Endodermal cell (in vitro differentiated cells): ENCODE measurements around the gene TMPRSS9. TPM values are rescaled to one million over a fixed set of nuclear protein-coding genes. Genes with fewer than 3 reads are reported as not detected.

Experiments used
- DNase-seq: peaks from one replicate; pipeline ENCODE4 v3.0.0-alpha.2; 2017
- H3K27ac ChIP-seq: 2 replicates; pipeline ENCODE4 v1.5.1; 2013; ENCODE audit warnings: mild to moderate bottlenecking, low read depth, low read length, moderate library complexity
- H3K27me3 ChIP-seq: 2 replicates; pipeline ENCODE4 v1.6.1; 2013; ENCODE audit warnings: mild to moderate bottlenecking, low read length, moderate library complexity; ENCODE audit not compliant: insufficient read depth, control insufficient read depth, poor library complexity, severe bottlenecking
- H3K36me3 ChIP-seq: 2 replicates; pipeline ENCODE4 v1.7.0; 2013; ENCODE audit warnings: mild to moderate bottlenecking, low read length, moderate library complexity; ENCODE audit not compliant: control insufficient read depth, insufficient read depth
- H3K4me1 ChIP-seq: one replicate; pipeline ENCODE4 v1.7.0; 2013; ENCODE audit warnings: low read length; ENCODE audit not compliant: control insufficient read depth, insufficient read depth
- H3K4me3 ChIP-seq: 2 replicates; pipeline ENCODE4 v1.5.1; 2013; ENCODE audit warnings: mild to moderate bottlenecking, low read length, moderate library complexity
- H3K9ac ChIP-seq: 2 replicates; pipeline ENCODE4 v1.6.1; 2013; ENCODE audit warnings: mild to moderate bottlenecking, low read length, moderate library complexity; ENCODE audit not compliant: poor library complexity, severe bottlenecking; ENCODE audit errors: extremely low read depth
- H3K9me3 ChIP-seq: 2 replicates; pipeline ENCODE4 v1.6.1; 2013; ENCODE audit warnings: mild to moderate bottlenecking, low read length, moderate library complexity; ENCODE audit not compliant: control insufficient read depth
- H3K27ac Mint-ChIP-seq: 2 replicates; pipeline ENCODE4 v1.8.0; 2020; ENCODE audit warnings: mixed read lengths
- H3K27me3 Mint-ChIP-seq: 2 replicates; pipeline ENCODE4 v1.8.0; 2021; ENCODE audit warnings: mild to moderate bottlenecking, mixed read lengths; ENCODE audit not compliant: insufficient read depth
- H3K36me3 Mint-ChIP-seq: 2 replicates; pipeline ENCODE4 v1.8.0; 2020; ENCODE audit warnings: low read depth, mixed read lengths
- H3K4me1 Mint-ChIP-seq: 2 replicates; pipeline ENCODE4 v1.8.0; 2020; ENCODE audit warnings: mixed read lengths
- H3K4me3 Mint-ChIP-seq: 2 replicates; pipeline ENCODE4 v1.8.0; 2020; ENCODE audit warnings: mild to moderate bottlenecking, moderate library complexity, mixed read lengths
- H3K9me3 Mint-ChIP-seq: 2 replicates; pipeline ENCODE4 v1.8.0; 2020; ENCODE audit warnings: mild to moderate bottlenecking, mixed read lengths
- CTCF ChIP-seq: fragments of 200-600 bp; sonication (generic); conservative IDR thresholded peaks from 2 replicates; pipeline ENCODE4 v1.5.0; 2021; ENCODE audit warnings: antibody characterized with exemption, mild to moderate bottlenecking
- WGBS, 2 experiments: methylation state at CpG; one replicate each; pipeline versions ENCODE4 v1.1.5 to v1.1.7; 2013; ENCODE audit warnings: missing lambda C conversion rate in 2 of 2, mixed read lengths in 1 of 2; ENCODE audit not compliant: insufficient coverage in 1 of 2, insufficient read length in 1 of 2; 5-methylcytosine and 5-hydroxymethylcytosine counted together
- total RNA-seq, 2 donors: library from RNA; stranded (reverse); fragmentation: NEBNext Ultra II Directional in 1 of 2; extraction: Animal tissue kit (Norgen Biotek cat#: 25700) in 1 of 2; gene quantifications; 2 replicates in 1 of 2; 3 replicates in 1 of 2; pipeline ENCODE4 v1.2.1, GENCODE V29; 2021

The TMPRSS9 gene
- total RNA-seq, 2 donors from 2014 or later: 0.73 to 1.2 TPM

DNA sequence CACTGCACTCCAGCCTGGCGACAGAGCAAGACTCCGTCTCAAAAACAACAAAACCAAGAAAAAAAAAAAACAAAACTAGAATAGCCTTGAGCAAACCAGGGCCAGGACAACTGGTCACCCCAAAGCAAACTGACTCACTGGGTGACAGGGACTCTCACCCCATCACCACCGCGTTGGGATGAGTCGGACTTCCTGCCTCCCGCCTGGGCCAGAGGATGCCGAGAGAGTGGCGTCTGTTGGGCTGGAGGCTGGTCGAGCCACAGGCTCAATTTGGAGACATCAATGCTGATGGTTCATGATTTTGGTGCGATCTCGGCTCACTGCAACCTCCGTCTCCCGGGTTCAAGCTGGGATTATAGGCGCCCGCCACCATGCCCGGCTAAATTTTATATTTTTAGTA, 11.6 kb downstream of the TMPRSS9 start:
- no peak overlapping the region for H3K27ac ChIP-seq
- peaks cover 5% of the 10 kb centered on the region for H3K27me3 Mint-ChIP-seq
- no peaks in the 10 kb centered on the region for H3K36me3 Mint-ChIP-seq
- no peak overlapping the region for H3K4me3 Mint-ChIP-seq
- H3K9me3 Mint-ChIP-seq: peaks cover 12% of the 10 kb centered on the region
- H3K27ac Mint-ChIP-seq: no peak overlapping the region
- no peak overlapping the region for H3K4me3 ChIP-seq
- no peak for TF ChIP-seq CTCF
- H3K4me1 Mint-ChIP-seq: no peaks in the 10 kb centered on the region
- no peak overlapping the region for H3K9ac ChIP-seq
- DNase-seq: no peak
- no peaks in the 10 kb centered on the region for H3K27me3 ChIP-seq
- 87 to 89% methylated on average over 13 to 16 of the region's 16 CpGs for WGBS, 2 experiments
- H3K4me1 ChIP-seq: no peaks in the 10 kb centered on the region
- no peaks in the 10 kb centered on the region for H3K36me3 ChIP-seq
- H3K9me3 ChIP-seq: no peaks in the 10 kb centered on the region

DNA sequence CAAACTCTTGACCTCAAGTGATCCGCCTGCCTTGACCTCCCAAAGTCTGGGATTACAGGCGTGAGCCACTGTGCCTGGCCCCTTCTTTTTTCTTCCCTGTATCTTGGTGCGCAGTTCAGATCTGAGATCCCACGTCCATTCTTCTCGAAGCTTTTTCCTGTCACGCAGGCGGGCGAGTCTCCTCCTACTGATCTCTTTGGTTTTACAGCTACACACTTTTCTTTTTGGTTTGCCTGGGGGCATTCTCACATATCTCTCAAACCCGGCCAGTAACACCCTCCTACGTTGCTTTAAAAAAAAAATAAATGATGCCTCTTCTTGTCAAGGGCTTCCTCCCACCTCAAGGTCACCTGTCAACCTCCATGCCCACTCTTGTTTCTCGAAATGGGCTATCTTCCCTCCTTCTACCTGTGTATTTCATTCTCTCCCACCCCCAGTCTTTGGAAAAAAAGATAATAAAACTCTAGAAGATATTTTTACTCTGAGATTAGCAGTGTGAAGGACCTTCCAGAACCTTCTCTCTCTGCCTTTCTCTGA, 12.1 kb downstream of the TMPRSS9 start:
- Mint-ChIP-seq H3K9me3 (peaks cover 12% of the 10 kb centered on the region), H3K4me1 (no peaks in the 10 kb centered on the region), H3K4me3 (no peak overlapping the region), H3K27me3 (peaks cover 5% of the 10 kb centered on the region), H3K36me3 (no peaks in the 10 kb centered on the region), H3K27ac (no peak overlapping the region)
- no peak for TF ChIP-seq CTCF
- Histone ChIP-seq H3K9ac (no peak overlapping the region), H3K4me1 (no peaks in the 10 kb centered on the region), H3K36me3 (no peaks in the 10 kb centered on the region), H3K9me3 (no peaks in the 10 kb centered on the region), H3K27ac (no peak overlapping the region), H3K4me3 (no peak overlapping the region), H3K27me3 (no peaks in the 10 kb centered on the region)
- 86 to 89% methylated on average over 10 to 11 of the region's 11 CpGs for WGBS, 2 experiments
- DNase-seq: no peak

DNA sequence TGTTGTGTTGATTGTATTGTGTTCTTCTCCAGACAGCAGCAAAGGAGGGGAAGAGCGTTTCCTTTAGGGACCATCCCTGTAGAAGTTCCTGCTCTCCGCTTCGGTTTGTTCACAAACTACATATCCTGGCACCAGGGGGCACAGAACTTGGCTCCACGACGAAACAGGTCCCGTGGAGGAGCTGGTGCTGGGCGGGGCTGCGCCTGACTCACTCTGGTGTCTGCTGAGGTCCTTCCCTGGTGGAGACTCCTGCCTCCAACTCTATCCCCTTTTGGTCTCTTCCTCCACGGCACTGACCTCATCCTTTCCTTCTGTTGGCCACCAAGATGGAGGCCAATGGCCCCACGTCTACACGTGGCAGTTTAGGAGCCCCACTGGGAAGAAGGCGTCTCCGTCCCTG, 14.7 kb downstream of the TMPRSS9 start:
- peaks cover 8% of the 10 kb centered on the region for H3K27me3 Mint-ChIP-seq
- no peak overlapping the region for H3K27ac Mint-ChIP-seq
- H3K9me3 ChIP-seq: peaks cover 5% of the 10 kb centered on the region
- no peak for TF ChIP-seq CTCF
- 88 to 89% methylated on average over 8 to 13 of the region's 13 CpGs for WGBS, 2 experiments
- H3K9ac ChIP-seq: no peak overlapping the region
- peaks cover 22% of the 10 kb centered on the region for H3K9me3 Mint-ChIP-seq
- H3K36me3 Mint-ChIP-seq: no peaks in the 10 kb centered on the region
- H3K4me3 ChIP-seq: no peak overlapping the region
- no peaks in the 10 kb centered on the region for H3K27me3 ChIP-seq
- H3K4me3 Mint-ChIP-seq: no peak overlapping the region
- no peaks in the 10 kb centered on the region for H3K4me1 ChIP-seq
- no peak overlapping the region for H3K27ac ChIP-seq
- H3K4me1 Mint-ChIP-seq: no peaks in the 10 kb centered on the region
- no peak for DNase-seq
- no peaks in the 10 kb centered on the region for H3K36me3 ChIP-seq
